ENCODE measurements around the gene DNAJC15. TPM values are rescaled to one million over a fixed set of nuclear protein-coding genes. Genes with fewer than 3 reads are reported as not detected.

The DNAJC15 gene
- total RNA-seq, 4 donors from 2014 or later: 10.5 to 18.3 (median 11.4) TPM

DNA sequence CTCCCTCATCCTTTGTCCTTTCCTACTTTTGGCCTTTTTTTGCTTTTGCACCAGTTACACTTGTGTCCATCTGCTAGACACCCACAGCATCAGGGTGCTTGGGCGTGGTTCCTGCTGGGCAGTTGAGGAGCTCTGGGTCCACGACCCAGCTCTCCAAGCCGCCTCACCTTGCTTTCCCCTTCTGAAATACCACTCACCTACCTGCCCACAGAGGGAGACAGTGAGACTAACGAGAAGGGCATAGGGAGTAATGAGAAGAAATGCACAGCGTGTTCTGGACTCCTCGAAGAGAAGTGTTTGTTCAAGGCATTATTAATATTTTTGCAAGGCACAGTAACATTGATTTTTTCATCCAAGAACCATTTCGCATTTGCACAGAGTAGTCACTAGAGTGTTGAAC, 92.9 kb downstream of the DNAJC15 start:
- Histone ChIP-seq H3K27me3 (no peaks in the 10 kb centered on the region), H3K27ac (no peak overlapping the region), H3K9me3 (no peaks in the 10 kb centered on the region), H3K4me1 (peaks cover 0 to 9% (median 0%) of the 10 kb centered on the region in 4 donors), H3K36me3 (no peaks in the 10 kb centered on the region), H3K4me3 (no peak overlapping the region)
- TF ChIP-seq POLR2A (IDR thresholded peaks at IDR 0.05): no peak
- TF ChIP-seq EP300 (IDR thresholded peaks at IDR 0.05; ENCODE audit: low read depth): no peak
- TF ChIP-seq POLR2AphosphoS5 (IDR thresholded peaks at IDR 0.05): no peak
- TF ChIP-seq, protein P1, sequence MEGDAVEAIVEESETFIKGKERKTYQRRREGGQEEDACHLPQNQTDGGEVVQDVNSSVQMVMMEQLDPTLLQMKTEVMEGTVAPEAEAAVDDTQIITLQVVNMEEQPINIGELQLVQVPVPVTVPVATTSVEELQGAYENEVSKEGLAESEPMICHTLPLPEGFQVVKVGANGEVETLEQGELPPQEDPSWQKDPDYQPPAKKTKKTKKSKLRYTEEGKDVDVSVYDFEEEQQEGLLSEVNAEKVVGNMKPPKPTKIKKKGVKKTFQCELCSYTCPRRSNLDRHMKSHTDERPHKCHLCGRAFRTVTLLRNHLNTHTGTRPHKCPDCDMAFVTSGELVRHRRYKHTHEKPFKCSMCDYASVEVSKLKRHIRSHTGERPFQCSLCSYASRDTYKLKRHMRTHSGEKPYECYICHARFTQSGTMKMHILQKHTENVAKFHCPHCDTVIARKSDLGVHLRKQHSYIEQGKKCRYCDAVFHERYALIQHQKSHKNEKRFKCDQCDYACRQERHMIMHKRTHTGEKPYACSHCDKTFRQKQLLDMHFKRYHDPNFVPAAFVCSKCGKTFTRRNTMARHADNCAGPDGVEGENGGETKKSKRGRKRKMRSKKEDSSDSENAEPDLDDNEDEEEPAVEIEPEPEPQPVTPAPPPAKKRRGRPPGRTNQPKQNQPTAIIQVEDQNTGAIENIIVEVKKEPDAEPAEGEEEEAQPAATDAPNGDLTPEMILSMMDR (IDR thresholded peaks at IDR 0.05): no peak
- DNase-seq: no peak
- in situ Hi-C loops (cut with MboI; ENCODE audit: low pct_ligation_motif_present in 1 of 4, low pct_unique_long_range_greater_than_20kb in 1 of 4, low sequenced_read_pairs in 3 of 4) (no loop called here), intact Hi-C loops (cut with DNase I; ENCODE audit: low total_unique reads) (no loop called here)
- WGBS, 2 donors (ENCODE audit: low coverage in 1 of 2): 91 to 96% methylated on average over 6 to 7 of the region's 7 CpGs

DNA sequence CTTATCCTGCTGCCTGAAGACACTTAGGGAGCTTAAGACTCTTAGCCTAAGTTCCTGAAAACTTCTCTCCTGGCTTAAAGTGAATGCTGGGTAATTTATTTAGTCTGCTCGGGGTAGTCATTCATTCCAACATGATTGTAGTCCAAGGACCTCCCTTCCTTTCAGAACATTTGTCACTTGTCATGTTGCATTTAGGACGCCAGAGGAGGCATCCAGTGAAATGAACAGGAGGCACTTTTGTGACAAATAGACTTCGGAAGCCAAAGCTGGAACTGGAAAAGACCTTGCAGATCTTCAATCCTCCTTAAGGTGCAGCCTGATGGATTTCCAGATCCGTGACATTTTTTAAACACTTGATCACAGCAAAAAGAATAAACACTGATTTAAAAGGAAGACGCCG, 95.1 kb downstream of the DNAJC15 start:
- Histone ChIP-seq H3K27me3 (no peaks in the 10 kb centered on the region), H3K4me3 (no peak overlapping the region), H3K9me3 (no peaks in the 10 kb centered on the region), H3K36me3 (no peaks in the 10 kb centered on the region), H3K4me1 (no peaks in the 10 kb centered on the region), H3K27ac (no peak overlapping the region)
- intact Hi-C loops (cut with DNase I; ENCODE audit: low total_unique reads): no loop called here
- TF ChIP-seq, protein P1 (IDR thresholded peaks at IDR 0.05): no peak
- TF ChIP-seq EP300 (IDR thresholded peaks at IDR 0.05; ENCODE audit: low read depth): no peak
- TF ChIP-seq POLR2AphosphoS5 (IDR thresholded peaks at IDR 0.05): no peak
- TF ChIP-seq POLR2A (IDR thresholded peaks at IDR 0.05): no peak
- no peak for DNase-seq
- in situ Hi-C loops (cut with MboI; ENCODE audit: low pct_ligation_motif_present in 1 of 4, low pct_unique_long_range_greater_than_20kb in 1 of 4, low sequenced_read_pairs in 3 of 4): no loop called here
- 82 to 90% methylated on average over 6 of the region's 6 CpGs for WGBS, 2 donors (ENCODE audit: low coverage in 1 of 2)

- H3K27ac ChIP-seq: no peak overlapping the region
- no peak overlapping the region for H3K4me3 ChIP-seq
- 77% methylated on average over 6 of the region's 6 CpGs; no CpG with 5 or more reads in 1 of the 2 donors for WGBS, 2 donors (ENCODE audit: low coverage in 1 of 2)
- in situ Hi-C loops (cut with MboI; ENCODE audit: low pct_ligation_motif_present in 1 of 4, low pct_unique_long_range_greater_than_20kb in 1 of 4, low sequenced_read_pairs in 3 of 4): no loop called here
- DNase-seq: no peak
- no peaks in the 10 kb centered on the region for H3K4me1 ChIP-seq
- H3K27me3 ChIP-seq: no peaks in the 10 kb centered on the region
- TF ChIP-seq POLR2AphosphoS5 (IDR thresholded peaks at IDR 0.05) (no peak), EP300 (IDR thresholded peaks at IDR 0.05; ENCODE audit: low read depth) (no peak)
- no peaks in the 10 kb centered on the region for H3K36me3 ChIP-seq
- H3K9me3 ChIP-seq: no peaks in the 10 kb centered on the region
- intact Hi-C loops (cut with DNase I; ENCODE audit: low total_unique reads): no loop called here
Measured at GRCh38 chr13:43119206-43119605, 95.8 kb downstream of the DNAJC15 start.

DNA sequence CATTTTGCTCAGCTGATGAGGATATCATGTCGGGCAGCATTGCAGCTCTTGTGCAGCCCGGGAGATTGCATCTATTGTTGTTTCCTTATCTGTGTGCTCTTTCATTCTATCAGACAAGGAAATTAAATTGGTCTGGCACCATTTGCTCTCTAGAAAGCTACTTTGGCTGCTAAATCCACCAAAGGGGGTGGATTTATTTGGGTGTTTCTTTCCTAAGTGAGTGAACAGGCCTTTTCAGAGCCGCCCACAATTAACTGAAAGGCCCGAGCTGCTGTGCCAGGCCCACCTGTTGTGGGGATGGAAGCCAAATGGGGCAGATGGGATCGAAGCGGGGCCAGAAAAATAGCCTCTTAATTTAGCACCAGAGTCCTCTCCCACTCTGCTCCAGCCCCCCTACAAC, 99.4 kb downstream of the DNAJC15 start:
- H3K4me3 ChIP-seq: no peak overlapping the region
- H3K27me3 ChIP-seq: no peaks in the 10 kb centered on the region
- TF ChIP-seq, protein P1 (IDR thresholded peaks at IDR 0.05): no peak
- TF ChIP-seq POLR2A (IDR thresholded peaks at IDR 0.05): no peak
- no peak for TF ChIP-seq POLR2AphosphoS5 (IDR thresholded peaks at IDR 0.05)
- no peak for TF ChIP-seq EP300 (IDR thresholded peaks at IDR 0.05; ENCODE audit: low read depth)
- no peaks in the 10 kb centered on the region for H3K9me3 ChIP-seq
- 76% methylated on average over 6 of the region's 6 CpGs; no CpG with 5 or more reads in 1 of the 2 donors for WGBS, 2 donors (ENCODE audit: low coverage in 1 of 2)
- no peaks in the 10 kb centered on the region for H3K4me1 ChIP-seq
- in situ Hi-C loops (cut with MboI; ENCODE audit: low pct_ligation_motif_present in 1 of 4, low pct_unique_long_range_greater_than_20kb in 1 of 4, low sequenced_read_pairs in 3 of 4): no loop called here
- no peak overlapping the region for H3K27ac ChIP-seq
- intact Hi-C loops (cut with DNase I; ENCODE audit: low total_unique reads): no loop called here
- H3K36me3 ChIP-seq: no peaks in the 10 kb centered on the region
- no peak for DNase-seq

- intact Hi-C loops (cut with DNase I; ENCODE audit: low total_unique reads): no loop called here
- TF ChIP-seq POLR2AphosphoS5 (IDR thresholded peaks at IDR 0.05) (no peak), POLR2A (IDR thresholded peaks at IDR 0.05) (no peak), EP300 (IDR thresholded peaks at IDR 0.05; ENCODE audit: low read depth) (no peak)
- TF ChIP-seq, protein P1 (IDR thresholded peaks at IDR 0.05): no peak
- Histone ChIP-seq H3K9me3 (no peaks in the 10 kb centered on the region), H3K4me1 (peaks cover 0 to 11% (median 2%) of the 10 kb centered on the region in 4 donors), H3K4me3 (no peak overlapping the region), H3K36me3 (no peaks in the 10 kb centered on the region), H3K27me3 (peaks cover 5% of the 10 kb centered on the region), H3K27ac (no peak overlapping the region)
- in situ Hi-C loops (cut with MboI; ENCODE audit: low pct_ligation_motif_present in 1 of 4, low pct_unique_long_range_greater_than_20kb in 1 of 4, low sequenced_read_pairs in 3 of 4): no loop called here
- 93 to 94% methylated on average over 3 to 6 of the region's 6 CpGs for WGBS, 2 donors (ENCODE audit: low coverage in 1 of 2)
- DNase-seq: no peak
Measured at GRCh38 chr13:43123856-43124255, 100.5 kb downstream of the DNAJC15 start.

All from transverse colon (tissue), 4 donors.